SU-DHL-6 (cell line): Measurements from ENCODE around the gene C4BPB.

ENCODE experiments used
- H2AFZ ChIP-seq: fragments of 200-600 bp; sonication (generic); 2 replicates; pipeline ENCODE4 v1.6.1; 2014; ENCODE audit warnings: low read depth, mild to moderate bottlenecking, moderate library complexity, mixed read lengths, antibody characterized with exemption, low read length; ENCODE audit not compliant: severe bottlenecking
- H3F3A ChIP-seq: fragments of 200-600 bp; shearing (Covaris generic); 2 replicates; pipeline ENCODE4 v1.6.0; 2016; ENCODE audit warnings: antibody characterized with exemption, mild to moderate bottlenecking; ENCODE audit not compliant: insufficient read depth
- H3K27ac ChIP-seq: fragments of 200-600 bp; sonication (generic); 2 replicates; pipeline ENCODE4 v1.5.1; 2016; ENCODE audit warnings: low read depth, mild to moderate bottlenecking, low read length, moderate library complexity, mixed read lengths
- H3K27me3 ChIP-seq: fragments of 200-600 bp; sonication (generic), shearing (Covaris generic); 2 replicates; pipeline ENCODE4 v1.6.0; 2014; ENCODE audit warnings: mild to moderate bottlenecking, low read length
- H3K36me3 ChIP-seq: fragments of 200-600 bp; sonication (generic); 2 replicates; pipeline ENCODE4 v1.6.1; 2014; ENCODE audit warnings: mild to moderate bottlenecking, low read length, mixed read lengths
- H3K4me2 ChIP-seq: fragments of 300-600, 200-600 bp; shearing (Covaris generic), sonication (generic); 2 replicates; pipeline ENCODE4 v1.6.0; 2014; ENCODE audit warnings: low read length, low read depth, mild to moderate bottlenecking; ENCODE audit not compliant: poor library complexity, severe bottlenecking
- H3K4me3 ChIP-seq: fragments of 200-600 bp; sonication (generic); 2 replicates; pipeline ENCODE4 v1.5.1; 2014; ENCODE audit warnings: antibody characterized with exemption, low read length, mild to moderate bottlenecking, mixed read lengths; ENCODE audit not compliant: insufficient read depth, poor library complexity, severe bottlenecking
- H3K79me2 ChIP-seq: fragments of 200-600 bp; sonication (generic); 2 replicates; pipeline ENCODE4 v1.6.1; 2014; ENCODE audit warnings: mild to moderate bottlenecking, low read length, moderate library complexity; ENCODE audit not compliant: insufficient read depth
- H3K9ac ChIP-seq: fragments of 200-600 bp; sonication (generic); 2 replicates; pipeline ENCODE4 v1.7.0; 2014; ENCODE audit warnings: mild to moderate bottlenecking, low read length
- H3K9me2 ChIP-seq: fragments of 200-600 bp; sonication (generic); replicated peaks from 2 replicates; pipeline ENCODE4 v1.6.1; 2014; ENCODE audit warnings: low read length; ENCODE audit not compliant: insufficient read depth
- H3K9me3 ChIP-seq: fragments of 200-600 bp; sonication (generic); 2 replicates; pipeline ENCODE4 v1.6.1; 2014; ENCODE audit warnings: low read length, mixed read lengths; ENCODE audit not compliant: insufficient read depth
- H4K20me1 ChIP-seq: fragments of 200-600 bp; sonication (generic); 2 replicates; pipeline ENCODE4 v1.6.1; 2014; ENCODE audit warnings: low read depth, mild to moderate bottlenecking, antibody characterized with exemption, low read length, moderate library complexity, mixed read lengths
- CTCF ChIP-seq: fragments of 200-600 bp; sonication (generic); IDR thresholded peaks from one replicate; pipeline ENCODE4 v1.5.1; 2017; ENCODE audit warnings: antibody characterized with exemption, mild to moderate bottlenecking, low read length, moderate library complexity; ENCODE audit not compliant: insufficient read depth, poor library complexity, severe bottlenecking
- EZH2phosphoT487 ChIP-seq: fragments of 200-600 bp; sonication (generic), shearing (Covaris generic); conservative IDR thresholded peaks from 2 replicates; pipeline ENCODE4 v1.6.1; 2018; ENCODE audit warnings: mild to moderate bottlenecking, antibody characterized with exemption, low read length, moderate library complexity, mixed read lengths

C4BPB gene

GRCh38 chr1:207067185-207067584 lies 21.5 kb upstream of the C4BPB start:
- Histone ChIP-seq H3K4me2 (no peak overlapping the region), H3K79me2 (no peaks in the 10 kb centered on the region), H3K9ac (no peak overlapping the region), H3K9me3 (no peaks in the 10 kb centered on the region), H3K4me3 (no peak overlapping the region), H3K36me3 (no peaks in the 10 kb centered on the region), H4K20me1 (no peaks in the 10 kb centered on the region), H3K27me3 (no peaks in the 10 kb centered on the region), H3K27ac (no peak overlapping the region), H3F3A (no peaks in the 10 kb centered on the region), H3K9me2 (no peaks in the 10 kb centered on the region), H2AFZ (no peak overlapping the region)
- TF ChIP-seq EZH2phosphoT487 (no peak), CTCF (no peak)

- Histone ChIP-seq H3K79me2 (no peaks in the 10 kb centered on the region), H3K27ac (no peak overlapping the region), H3K4me2 (no peak overlapping the region), H3K9me3 (no peaks in the 10 kb centered on the region), H3K4me3 (no peak overlapping the region), H3K36me3 (no peaks in the 10 kb centered on the region), H2AFZ (no peak overlapping the region), H4K20me1 (no peaks in the 10 kb centered on the region), H3K27me3 (no peaks in the 10 kb centered on the region), H3K9me2 (no peaks in the 10 kb centered on the region), H3K9ac (no peak overlapping the region), H3F3A (no peaks in the 10 kb centered on the region)
- TF ChIP-seq CTCF, result no peak
- no peak for TF ChIP-seq EZH2phosphoT487
Measured at GRCh38 chr1:207067665-207068064, 21.0 kb upstream of the C4BPB start.

- H3K27me3 ChIP-seq, result no peaks in the 10 kb centered on the region
- no peaks in the 10 kb centered on the region for H3K9me2 ChIP-seq
- no peaks in the 10 kb centered on the region for H4K20me1 ChIP-seq
- H3K4me3 ChIP-seq, result no peak overlapping the region
- H3K27ac ChIP-seq, result no peak overlapping the region
- no peaks in the 10 kb centered on the region for H3K79me2 ChIP-seq
- no peaks in the 10 kb centered on the region for H3F3A ChIP-seq
- H3K9ac ChIP-seq, result no peak overlapping the region
- H3K9me3 ChIP-seq, result no peaks in the 10 kb centered on the region
- TF ChIP-seq CTCF, result no peak
- TF ChIP-seq EZH2phosphoT487, result no peak
- H3K36me3 ChIP-seq, result no peaks in the 10 kb centered on the region
- H2AFZ ChIP-seq, result no peak overlapping the region
- no peak overlapping the region for H3K4me2 ChIP-seq
Measured at GRCh38 chr1:207069061-207069460, 19.6 kb upstream of the C4BPB start.
